NCI-H1436 (cell line): ENCODE results near the gene FAM149B1.

ENCODE experiments used
- DNase-seq: peaks from one replicate; lab custom pipeline; 2025; lab: John Stamatoyannopoulos, UW

The FAM149B1 gene

GRCh38 chr10:73174148-73174925, 6.4 kb downstream of the FAM149B1 start:
- no peak for DNase-seq

- DNase-seq: no peak
These were observed 14.6 kb downstream of the FAM149B1 start for GRCh38 chr10:73182568-73182967.

DNA sequence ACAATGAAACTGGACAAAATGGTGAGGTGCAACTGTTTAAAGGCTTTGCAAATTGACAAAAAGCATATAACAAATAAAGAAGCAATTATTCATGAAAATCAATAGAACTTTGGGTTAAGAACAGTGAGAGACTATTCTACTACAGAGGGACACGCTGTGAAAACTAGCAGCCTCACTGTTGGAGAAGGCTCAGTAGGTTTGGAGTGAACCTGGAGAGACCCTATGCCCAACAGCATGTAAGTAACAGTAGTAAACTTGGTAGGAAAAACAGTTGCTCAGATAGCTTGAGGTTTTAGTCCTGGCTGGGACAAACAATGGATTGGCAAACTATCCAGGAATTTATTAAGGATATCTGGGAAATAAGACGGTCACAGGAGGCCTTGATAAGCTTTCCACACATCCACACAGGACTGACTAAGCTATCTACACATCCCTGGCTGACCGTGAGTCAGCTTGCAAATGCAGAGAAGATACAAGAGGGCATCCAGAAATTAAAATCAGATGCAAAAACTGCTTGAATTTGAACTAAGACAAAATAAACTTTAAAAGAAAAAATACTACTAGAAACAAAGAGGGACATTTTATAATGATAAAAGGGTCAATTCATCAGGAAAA, 15.9 kb downstream of the FAM149B1 start:
- no peak for DNase-seq

GRCh38 chr10:73186266-73186665, 18.3 kb downstream of the FAM149B1 start:
- DNase-seq: no peak

DNA sequence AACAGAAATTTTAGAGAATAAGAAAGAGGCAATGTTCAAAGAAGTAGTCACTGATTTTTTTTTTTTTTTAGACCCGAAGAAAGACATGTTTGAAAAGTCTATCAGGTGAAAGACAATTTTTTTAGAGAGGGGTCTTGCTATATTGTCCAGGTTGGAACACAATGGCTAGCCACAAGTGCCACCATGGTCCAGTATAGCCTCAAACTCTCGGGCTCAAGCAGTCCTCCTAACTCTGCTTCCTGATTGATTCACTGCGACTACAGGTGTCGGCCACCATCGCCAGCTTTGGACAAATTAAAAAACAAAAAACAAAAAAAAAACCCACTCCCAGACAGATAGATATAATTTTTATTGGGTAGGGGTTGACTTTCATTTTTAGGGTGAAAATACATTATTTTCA, 22.3 kb downstream of the FAM149B1 start:
- DNase-seq: no peak

DNA sequence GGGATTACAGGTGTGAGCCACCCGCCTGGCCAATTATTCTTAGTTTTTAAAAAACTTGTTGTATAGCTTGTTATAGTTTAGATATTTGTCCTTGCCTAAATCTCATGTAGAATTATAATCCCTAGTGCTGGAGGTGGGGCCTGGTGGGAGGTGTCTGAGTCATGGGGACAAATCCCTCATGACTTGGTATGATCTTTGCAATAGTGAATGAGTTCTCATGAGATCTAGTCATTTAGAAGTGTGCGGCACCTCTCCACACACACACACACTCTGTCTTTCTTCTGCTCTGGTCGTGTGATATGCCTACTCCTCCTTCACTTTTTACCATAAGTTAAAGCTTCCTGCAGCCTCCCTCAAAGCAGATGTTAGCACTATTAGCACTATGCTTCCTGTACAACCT, 37.2 kb downstream of the FAM149B1 start:
- DNase-seq: no peak

- DNase-seq: no peak
These were observed 38.0 kb downstream of the FAM149B1 start for GRCh38 chr10:73205890-73206289.

DNA sequence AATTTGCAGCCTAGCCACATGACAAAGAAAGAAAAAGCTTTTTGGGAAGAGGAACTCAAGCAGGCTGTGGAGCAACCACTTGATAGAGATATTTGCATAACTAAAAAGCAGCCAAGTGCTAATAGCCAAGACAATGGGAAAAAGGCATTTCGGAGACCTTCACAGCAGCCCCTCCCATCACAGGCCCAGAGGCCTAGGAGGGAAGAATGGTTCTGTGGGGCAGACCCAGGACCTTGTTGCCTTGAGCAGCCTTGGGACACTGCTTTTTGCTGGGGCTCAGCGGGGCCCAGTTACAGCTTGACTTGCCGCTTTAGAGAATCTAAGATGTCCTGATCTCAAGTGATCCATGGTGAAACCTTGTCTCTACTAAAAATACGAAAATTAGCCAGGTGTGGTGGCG, 38.5 kb downstream of the FAM149B1 start:
- DNase-seq: no peak

GRCh38 chr10:73207883-73208282, 40.0 kb downstream of the FAM149B1 start:
- no peak for DNase-seq

GRCh38 chr10:73209705-73210104, 41.8 kb downstream of the FAM149B1 start:
- no peak for DNase-seq

GRCh38 chr10:73210395-73211105, 42.6 kb downstream of the FAM149B1 start:
- no peak for DNase-seq

GRCh38 chr10:73211106-73211811, 43.3 kb downstream of the FAM149B1 start:
- DNase-seq: no peak

- no peak for DNase-seq
These were observed 47.8 kb downstream of the FAM149B1 start for GRCh38 chr10:73215749-73216148.

DNA sequence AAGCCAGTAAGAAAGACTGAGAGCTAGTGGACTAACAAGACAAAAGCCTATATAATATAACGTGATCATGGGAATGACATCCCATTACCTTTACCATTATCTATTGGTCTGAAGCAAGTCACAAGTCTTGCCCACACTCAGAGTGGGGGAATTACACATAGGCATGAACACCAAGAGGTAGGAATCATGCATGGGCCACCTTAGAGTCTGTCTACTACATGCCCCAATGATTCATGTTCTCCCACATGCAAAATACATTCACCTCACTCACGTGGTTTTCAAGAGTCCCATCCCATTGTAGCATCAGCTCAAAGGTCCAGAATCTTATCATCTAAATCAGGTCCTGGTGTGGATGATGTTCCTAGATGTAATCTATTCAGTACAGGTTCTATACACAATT, 49.7 kb downstream of the FAM149B1 start:
- DNase-seq: no peak

DNA sequence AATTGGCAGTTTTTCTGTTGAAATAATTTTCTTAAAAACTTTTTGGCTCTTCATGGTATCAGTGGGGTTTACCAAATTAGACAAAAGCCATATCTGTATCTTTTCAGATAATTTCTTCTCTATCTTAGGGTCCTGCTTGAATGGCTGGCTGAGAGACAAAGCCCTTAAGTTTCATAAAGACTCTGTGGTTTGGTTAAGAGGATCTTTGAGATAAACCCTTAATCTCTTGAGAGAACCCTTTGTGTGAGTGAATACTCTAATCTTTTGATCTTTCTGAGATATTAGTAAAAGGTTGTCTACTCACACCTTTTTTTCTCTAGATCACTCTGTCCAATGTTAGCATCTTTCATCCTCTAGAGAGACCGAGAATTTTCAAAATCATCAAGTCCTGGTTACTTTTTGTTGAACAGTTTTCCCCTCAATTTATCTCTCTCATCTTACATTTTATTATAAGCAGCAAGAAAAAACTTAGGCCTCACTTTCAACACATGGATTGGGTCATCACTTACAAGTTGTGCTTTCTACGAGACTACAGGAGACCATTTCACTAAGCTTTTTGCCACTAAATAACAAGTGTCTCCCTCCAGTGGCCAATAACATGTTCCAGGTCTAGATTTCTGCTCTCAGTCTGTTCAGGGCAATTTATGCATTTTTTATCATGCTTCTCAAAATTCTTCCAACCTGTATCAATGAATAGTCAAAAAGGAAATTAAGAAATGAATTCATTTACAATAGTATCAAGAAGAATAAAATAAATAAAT, 50.7 kb downstream of the FAM149B1 start:
- no peak for DNase-seq

DNA sequence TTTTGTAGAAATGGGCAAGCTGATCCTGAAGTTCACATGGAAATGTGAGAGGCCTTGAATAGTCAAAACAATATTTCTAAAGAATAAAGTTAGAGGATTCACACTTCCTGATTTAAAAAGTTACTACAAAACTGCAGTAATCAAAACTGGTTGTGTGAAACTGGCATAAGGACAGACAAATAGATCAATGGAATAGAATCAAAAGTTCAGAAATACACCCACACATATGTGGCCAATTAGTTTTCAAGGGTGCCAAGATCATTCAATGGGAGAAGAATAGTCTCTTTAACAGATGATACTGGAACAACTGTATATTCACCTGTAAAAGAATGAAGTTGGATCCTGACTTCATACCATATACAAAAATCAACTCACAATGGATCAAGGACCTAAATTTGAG, 51.5 kb downstream of the FAM149B1 start:
- DNase-seq: no peak

- DNase-seq: no peak
These were observed 53.1 kb downstream of the FAM149B1 start for GRCh38 chr10:73220989-73221388.

DNA sequence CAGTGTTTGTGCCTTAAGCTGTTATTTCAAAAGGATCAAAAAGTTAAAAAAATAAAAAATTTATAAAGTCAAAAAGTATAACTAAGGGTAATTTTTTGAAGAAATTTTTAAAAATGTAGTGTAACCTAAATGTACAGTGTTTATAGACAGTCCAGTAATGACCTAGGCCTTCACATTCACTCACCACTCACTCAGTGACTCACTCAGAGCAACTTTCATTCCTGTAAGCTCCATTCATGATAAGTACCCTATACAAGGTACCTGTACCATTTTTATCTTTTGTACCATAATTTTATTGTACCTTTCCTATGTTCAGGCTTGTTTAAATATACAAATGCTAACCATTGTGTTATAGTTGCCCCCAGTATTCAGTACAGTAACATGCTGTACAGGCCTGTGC, 57.6 kb downstream of the FAM149B1 start:
- no peak for DNase-seq

DNA sequence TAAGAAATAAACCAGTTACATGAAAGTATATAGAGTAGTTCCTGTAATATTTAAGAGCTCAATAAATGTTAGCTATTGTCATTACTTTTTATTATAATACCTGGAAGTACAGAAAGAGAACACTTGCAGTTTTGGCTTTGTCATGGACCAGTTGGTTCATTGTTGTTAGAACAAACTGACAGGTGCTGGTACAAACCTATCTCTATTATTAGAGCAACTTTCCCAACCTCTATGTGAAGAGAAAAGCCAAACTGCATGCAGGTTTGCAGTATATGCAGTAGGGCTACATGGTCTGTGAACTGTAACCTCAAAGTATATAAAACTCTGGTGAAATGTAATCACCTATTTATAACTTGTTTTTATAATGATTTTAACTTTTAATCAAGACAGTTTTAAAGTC, 58.7 kb downstream of the FAM149B1 start:
- DNase-seq: no peak

- DNase-seq: no peak
These were observed 60.3 kb downstream of the FAM149B1 start for GRCh38 chr10:73228247-73228646.

DNA sequence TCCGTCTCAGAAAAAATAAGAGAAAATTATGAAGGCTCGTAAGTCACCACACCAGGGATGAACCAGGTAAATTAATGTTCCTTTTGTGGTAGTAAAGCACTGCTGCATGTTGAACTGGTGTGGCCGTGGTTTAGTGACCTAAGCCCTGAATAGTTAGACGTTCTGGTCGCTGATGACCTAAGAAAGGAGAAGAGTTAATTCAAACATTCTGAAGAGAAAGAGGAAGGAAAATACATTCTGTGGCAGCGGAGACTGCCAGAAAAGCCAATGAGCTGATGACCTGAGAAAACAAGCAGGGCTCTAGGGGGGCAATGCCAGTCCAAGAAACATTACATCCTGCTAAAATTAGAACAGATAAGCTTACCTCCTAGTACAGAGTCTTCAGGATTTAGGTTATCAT, 61.6 kb downstream of the FAM149B1 start:
- DNase-seq: no peak

- no peak for DNase-seq
These were observed 65.0 kb downstream of the FAM149B1 start for GRCh38 chr10:73232887-73233286.
